GM10266 (cell line): ENCODE data around the gene TNC.

Source experiments
- DNase-seq: peaks from one replicate; pipeline ENCODE4 v3.0.0; 2012; ENCODE audit errors: extremely low spot score
- TF ChIP-seq, protein P1 (sequence below): IDR thresholded peaks from 2 replicates; pipeline ENCODE4 v1.5.1; 2012; ENCODE audit warnings: mild to moderate bottlenecking, low read depth; ENCODE audit not compliant: control insufficient read depth, insufficient read depth; ENCODE audit errors: missing control alignments

Gene TNC

DNA sequence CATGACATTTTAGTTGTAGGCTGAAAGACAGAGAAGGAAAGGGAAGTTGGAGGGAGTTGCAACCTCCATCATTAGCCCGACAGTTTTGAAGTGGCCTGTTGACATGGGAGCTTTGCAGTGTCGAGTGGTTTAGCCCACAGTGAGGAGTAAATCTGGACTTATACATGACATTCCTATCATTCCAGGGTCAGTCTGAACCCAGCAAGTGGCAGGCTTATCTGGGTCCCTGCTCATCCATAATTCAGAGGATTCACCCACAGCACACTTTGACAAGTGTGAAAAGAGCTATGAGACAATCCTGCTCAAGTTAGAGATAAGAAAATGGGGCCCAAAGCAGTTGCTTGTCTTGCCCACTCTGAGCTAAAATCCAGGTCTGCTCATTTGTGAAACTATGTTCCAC lies 8.4 kb upstream of the TNC start:
- no peak for DNase-seq
- TF ChIP-seq, protein P1, sequence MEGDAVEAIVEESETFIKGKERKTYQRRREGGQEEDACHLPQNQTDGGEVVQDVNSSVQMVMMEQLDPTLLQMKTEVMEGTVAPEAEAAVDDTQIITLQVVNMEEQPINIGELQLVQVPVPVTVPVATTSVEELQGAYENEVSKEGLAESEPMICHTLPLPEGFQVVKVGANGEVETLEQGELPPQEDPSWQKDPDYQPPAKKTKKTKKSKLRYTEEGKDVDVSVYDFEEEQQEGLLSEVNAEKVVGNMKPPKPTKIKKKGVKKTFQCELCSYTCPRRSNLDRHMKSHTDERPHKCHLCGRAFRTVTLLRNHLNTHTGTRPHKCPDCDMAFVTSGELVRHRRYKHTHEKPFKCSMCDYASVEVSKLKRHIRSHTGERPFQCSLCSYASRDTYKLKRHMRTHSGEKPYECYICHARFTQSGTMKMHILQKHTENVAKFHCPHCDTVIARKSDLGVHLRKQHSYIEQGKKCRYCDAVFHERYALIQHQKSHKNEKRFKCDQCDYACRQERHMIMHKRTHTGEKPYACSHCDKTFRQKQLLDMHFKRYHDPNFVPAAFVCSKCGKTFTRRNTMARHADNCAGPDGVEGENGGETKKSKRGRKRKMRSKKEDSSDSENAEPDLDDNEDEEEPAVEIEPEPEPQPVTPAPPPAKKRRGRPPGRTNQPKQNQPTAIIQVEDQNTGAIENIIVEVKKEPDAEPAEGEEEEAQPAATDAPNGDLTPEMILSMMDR, result no peak

- TF ChIP-seq, protein P1, result no peak
- no peak for DNase-seq
Measured at GRCh38 chr9:115122937-115123336, 5.0 kb upstream of the TNC start.

DNA sequence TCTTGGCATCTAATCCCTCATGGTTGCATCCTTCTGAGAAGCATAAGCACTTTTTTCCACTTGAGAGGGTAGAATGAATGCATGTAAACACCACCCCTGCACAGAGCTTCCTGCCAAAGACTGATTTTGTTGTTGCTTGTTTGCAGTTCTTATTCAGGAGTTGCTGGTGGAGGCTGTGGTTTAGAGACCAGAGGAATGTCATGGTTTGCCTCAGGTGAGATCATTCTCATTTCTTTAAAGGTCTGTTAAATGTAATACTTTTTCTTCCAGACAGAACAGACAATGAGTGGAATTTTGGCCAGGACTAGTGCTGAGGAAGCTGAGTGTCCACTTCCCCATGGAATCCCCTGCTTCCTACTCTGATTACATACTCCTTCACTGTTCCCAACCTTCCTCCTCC lies 3.2 kb upstream of the TNC start:
- DNase-seq, result no peak
- TF ChIP-seq, protein P1, result no peak

- TF ChIP-seq, protein P1, result no peak
- no peak for DNase-seq
Measured at GRCh38 chr9:115118879-115119218, 892 bp upstream of the TNC start.

DNA sequence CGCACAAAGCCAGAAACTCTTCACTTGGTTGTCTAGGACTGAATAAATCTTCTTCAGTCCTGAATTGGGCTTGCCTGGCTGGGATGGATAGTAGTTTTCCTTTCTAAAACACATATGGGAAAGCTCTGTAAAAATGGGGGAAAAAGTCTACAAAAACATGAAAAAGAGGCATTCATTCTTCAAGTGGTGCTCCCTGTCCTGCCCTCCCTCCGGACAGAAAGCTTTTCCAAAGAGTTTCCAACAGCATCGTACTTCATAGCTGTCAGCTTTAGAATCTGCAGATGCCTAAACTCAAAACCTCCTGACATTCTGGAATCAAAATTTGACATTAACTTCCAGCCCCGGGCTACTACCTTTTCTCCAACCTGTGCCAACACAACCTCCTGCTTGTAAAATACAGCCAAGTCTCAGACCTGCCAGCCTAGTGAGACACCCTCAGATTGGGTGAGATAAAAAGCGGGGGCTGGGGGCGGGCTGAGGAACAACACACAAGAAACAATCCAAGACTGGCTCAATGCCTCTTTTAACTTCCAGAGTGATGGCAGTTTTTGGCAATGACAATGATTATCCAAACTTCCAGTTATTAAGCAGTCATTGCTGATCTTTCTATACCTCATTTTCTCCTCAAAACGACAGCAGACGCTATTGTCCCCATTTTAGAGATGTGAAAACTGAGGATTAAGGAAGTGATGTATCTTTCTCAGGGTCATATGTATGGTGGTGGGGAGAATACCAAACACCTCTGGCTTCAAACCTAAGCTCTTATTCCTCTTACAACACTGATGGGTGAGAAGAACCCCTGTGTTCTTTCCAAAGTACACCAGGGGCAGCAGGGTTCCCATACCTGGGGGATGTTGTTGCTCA lies 1.3 kb downstream of the TNC start:
- TF ChIP-seq, protein P1, result no peak
- DNase-seq, result no peak

DNA sequence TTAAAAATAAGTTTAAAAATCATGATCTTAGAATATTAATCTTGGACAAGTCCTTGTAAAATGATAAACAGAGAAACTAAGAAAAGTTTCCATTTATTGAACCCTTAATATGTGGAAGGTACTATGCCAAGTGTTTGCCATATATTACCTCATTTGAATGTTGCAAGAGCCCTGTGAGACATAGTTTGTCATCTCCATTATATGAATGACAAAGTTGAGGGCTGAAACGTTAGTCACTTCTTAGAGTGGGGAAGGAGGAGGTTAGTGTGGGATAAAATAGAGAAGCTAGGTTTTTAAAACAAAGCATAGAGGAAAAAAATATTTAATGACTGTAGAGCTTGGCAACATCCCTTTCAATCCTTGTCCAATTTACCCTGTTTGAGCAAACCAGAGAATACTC lies 2.0 kb downstream of the TNC start:
- TF ChIP-seq, protein P1, result no peak
- no peak for DNase-seq

DNA sequence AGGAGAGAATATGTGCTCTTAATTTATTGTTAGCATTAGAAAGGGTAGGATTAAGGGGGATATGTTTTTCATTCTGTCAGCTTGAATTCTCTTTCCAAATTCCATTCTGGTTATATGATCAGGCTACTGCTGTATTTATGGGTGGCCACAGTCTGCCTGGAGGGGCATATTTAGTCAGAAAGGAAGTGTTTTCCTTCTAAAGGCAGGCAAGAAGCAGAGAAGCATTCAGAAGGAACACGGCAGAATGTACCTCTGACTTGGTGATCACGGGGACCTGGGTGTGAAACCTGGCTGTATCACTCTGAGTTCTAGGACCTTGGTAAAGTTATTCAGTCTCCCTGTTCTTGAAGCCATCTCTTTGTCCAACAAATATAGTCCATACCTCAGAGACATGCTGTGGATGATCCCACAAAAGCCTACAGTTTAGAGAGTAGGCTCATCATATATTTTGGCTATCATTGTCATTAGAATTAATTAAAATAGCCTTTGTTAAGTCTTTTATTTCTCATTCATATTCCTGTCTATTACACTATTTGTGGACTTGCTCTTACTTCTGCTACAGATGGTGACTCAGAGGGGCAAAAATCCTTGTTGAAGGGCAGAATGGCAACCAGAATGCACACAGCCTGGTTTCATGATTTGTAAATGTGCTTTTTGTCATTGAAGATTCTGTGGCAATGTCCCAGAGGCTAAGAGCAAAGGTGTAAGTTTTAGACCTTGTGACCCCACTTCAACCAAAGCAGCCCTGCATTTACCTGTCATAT lies 2.7 kb downstream of the TNC start:
- no peak for DNase-seq
- TF ChIP-seq, protein P1, result no peak
